Right lung (tissue), 5 donors: Measurements from ENCODE around the gene CLPTM1L. TPM values are rescaled to one million over a fixed set of nuclear protein-coding genes. Genes with fewer than 3 reads are reported as not detected.
"Not testable (repeated sequence)": the region's sequence is repeated elsewhere in the genome, so short reads cannot be mapped to it uniquely, and the experiment has no call there.

Source experiments
- DNase-seq, 2 donors: peaks; one replicate each; pipeline ENCODE4 v3.0.0-alpha.2; 2013
- polyA plus RNA-seq, 5 donors: library from polyadenylated mRNA; unstranded; fragments of 120-200 nt; gene quantifications; one replicate each; pipeline versions ENCODE4 v1.2.1 to v1.2.3, GENCODE V29; 2013; ENCODE audit warnings: inconsistent platforms in 1 of 5, low replicate concordance in 1 of 5; ENCODE audit not compliant: insufficient read length in 5 of 5, insufficient read depth in 1 of 5

Gene CLPTM1L
- polyA plus RNA-seq, 5 donors, result 81.2 to 109 (median 84.6) TPM

DNA sequence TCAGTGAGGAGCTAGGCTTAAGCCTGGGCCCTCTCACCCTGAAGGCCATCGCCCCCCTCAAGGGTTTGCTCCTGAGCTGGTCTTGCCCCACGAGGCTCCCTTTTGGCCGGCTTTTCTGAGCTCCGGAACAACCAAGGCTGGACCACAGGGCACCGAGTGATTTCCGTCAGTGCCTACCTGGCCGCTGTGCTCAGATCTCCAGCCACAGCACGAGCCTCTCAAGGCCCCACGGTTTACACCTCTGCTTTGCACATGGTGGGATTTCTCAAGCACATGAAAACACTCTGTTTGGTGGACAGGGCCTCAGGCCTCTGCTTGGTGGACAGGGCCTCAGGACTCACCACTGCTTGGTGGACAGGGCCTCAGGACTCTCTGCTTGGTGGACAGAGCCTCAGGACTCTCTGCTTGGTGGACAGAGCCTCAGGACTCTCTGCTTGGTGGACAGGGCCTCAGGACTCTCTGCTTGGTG lies 15.8 kb downstream of the CLPTM1L start:
- DNase-seq, result no peak

DNA sequence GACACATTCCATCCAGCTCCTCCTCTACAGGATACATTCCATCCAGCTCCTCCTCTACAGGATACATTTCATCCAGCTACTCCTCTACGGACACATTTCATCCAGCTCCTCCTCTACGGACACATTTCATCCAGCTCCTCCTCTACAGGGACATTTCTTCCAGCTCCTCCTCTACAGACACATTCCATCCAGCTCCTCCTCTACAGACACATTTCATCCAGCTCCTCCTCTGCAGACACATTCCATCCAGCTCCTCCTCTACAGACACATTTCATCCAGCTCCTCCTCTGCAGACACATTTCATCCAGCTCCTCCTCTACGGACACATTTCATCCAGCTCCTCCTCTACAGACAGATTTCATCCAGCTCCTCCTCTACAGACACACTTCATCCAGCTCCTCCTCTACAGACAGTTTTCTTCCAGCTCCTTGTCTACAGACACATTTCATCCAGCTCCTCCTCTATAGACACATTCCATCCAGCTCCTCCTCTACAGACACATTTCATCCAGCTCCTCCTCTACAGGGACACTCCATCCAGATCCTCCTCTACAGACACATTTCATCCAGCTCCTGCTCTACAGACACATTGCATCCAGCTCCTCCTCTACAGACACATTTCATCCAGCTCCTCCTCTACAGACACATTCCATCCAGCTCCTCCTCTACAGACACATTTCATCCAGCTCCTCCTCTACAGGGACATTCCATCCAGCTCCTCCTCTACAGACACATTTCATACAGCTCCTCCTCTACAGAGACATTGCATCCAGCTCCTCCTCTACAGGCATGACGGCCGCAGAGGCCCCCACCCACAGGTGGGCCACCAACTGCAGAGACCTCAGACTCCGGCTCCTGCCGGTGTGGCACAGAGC lies 16.4 kb downstream of the CLPTM1L start:
- DNase-seq, result not testable (repeated sequence)

DNA sequence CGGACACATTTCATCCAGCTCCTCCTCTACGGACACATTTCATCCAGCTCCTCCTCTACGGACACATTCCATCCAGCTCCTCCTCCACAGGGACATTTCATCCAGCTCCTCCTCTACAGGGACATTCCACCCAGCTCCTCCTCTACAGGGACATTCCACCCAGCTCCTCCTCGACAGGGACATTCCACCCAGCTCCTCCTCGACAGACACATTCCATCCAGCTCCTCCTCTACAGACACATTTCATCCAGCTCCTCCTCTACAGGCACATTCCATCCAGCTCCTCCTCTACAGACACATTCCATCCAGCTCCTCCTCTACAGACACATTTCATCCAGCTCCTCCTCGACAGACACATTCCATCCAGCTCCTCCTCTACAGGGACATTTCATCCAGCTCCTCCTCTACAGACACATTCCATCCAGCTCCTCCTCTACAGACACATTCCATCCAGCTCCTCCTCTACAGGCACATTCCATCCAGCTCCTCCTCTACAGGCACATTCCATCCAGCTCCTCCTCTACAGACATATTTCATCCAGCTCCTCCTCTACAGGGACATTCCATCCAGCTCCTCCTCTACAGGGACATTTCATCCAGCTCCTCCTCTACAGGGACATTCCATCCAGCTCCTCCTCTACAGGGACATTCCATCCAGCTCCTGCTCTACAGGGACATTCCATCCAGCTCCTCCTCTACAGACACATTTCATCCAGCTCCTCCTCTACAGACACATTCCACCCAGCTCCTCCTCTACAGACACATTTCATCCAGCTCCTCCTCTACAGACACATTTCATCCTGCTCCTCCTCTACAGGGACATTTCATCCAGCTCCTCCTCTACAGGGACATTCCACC lies 17.8 kb downstream of the CLPTM1L start:
- not testable (repeated sequence) for DNase-seq

- DNase-seq, result not testable (repeated sequence)
Measured at GRCh38 chr5:1326532-1326875, 18.4 kb downstream of the CLPTM1L start.

GRCh38 chr5:1325870-1326531 lies 18.9 kb downstream of the CLPTM1L start:
- no peak for DNase-seq

DNA sequence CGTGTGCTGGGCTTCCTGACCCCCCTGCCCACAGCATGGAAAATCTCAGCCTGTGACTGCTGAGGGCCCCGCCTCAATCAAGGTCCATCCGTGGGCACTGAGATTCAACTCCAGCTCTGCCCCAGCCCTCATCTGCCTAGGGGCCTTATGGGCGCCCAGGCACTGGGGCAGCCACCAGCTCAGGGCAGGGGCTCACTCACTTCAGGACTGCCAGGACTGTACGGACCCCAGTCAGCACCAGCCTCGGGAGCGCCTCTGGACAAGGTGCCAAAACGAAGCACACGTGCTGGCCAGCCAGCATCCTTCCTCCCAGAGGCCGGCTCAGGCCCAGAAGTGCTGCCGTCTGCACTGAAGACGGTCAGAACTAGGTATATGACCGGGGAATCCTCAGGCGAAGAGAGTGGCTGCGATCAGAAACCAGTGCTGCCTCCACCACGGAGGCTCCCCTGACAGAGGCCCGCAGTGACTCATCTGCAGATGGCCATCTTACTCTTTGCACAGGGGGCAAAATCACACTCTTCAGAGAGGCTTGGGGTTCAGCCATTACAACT lies 19.6 kb downstream of the CLPTM1L start:
- no peak for DNase-seq

DNA sequence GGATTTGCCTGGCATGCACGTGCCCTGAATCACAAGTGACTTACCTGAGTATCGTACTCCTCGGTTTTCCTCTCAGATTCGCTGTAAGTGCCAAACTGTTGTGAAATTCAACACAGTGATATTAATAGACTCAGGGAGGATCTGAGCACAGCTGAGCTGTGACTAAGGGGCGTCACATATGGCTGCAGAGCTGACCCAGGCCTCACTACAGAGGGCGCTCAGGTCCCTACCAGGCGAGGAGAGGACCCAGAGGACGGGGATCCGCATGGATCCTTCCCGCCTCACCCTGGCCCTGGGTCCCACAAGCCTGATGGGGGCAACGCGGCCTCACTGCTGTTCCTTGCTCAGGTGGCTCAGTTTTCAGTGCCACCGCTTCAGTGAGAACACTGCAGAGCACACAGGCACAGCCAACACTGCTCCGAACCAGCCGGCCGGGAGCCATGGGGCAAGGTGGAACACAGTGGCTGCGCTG lies 20.1 kb downstream of the CLPTM1L start:
- no peak for DNase-seq

DNA sequence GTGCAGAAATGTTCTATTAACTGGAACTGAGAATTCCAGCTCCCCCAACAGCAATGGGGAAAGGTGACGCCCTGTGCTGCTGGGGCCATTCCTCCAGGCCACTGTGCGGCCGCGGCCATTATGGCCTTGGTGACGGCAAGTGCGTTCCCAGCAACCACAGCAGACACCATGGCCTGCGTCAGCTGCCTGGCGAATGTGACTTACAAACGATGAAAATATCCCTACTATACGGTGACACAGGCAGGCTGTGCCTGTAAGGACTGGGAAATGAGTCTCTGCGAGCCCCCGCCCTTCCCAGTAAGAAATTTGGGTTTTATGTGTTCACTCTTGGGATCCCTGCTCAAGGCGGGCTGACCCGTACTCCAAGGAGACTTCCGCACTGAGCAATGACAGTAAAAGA lies 20.6 kb downstream of the CLPTM1L start:
- no peak for DNase-seq

DNA sequence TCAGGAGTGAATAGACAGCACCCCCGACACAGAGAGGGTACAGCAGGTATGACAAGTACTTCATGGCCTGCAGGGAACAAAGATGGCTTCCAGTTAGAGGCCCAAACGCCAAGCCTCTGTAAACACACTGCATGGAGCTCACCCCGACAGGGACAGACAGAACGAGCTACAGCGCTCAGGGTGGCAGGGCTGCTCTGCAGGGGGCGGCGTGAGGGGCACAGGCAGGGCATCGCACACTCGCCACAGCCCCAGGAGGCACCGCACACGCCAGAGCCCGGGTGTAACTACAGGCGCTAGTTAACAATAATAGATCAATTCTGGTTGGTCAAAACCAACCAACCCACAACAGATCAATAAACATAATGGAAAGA lies 21.1 kb downstream of the CLPTM1L start:
- no peak for DNase-seq

GRCh38 chr5:1322955-1323802 lies 21.7 kb downstream of the CLPTM1L start:
- no peak for DNase-seq

- no peak for DNase-seq
Measured at GRCh38 chr5:1322036-1322900, 22.6 kb downstream of the CLPTM1L start.

GRCh38 chr5:1321576-1321975 lies 23.3 kb downstream of the CLPTM1L start:
- no peak for DNase-seq

GRCh38 chr5:1320436-1321344 lies 24.2 kb downstream of the CLPTM1L start:
- DNase-seq, result no peak

DNA sequence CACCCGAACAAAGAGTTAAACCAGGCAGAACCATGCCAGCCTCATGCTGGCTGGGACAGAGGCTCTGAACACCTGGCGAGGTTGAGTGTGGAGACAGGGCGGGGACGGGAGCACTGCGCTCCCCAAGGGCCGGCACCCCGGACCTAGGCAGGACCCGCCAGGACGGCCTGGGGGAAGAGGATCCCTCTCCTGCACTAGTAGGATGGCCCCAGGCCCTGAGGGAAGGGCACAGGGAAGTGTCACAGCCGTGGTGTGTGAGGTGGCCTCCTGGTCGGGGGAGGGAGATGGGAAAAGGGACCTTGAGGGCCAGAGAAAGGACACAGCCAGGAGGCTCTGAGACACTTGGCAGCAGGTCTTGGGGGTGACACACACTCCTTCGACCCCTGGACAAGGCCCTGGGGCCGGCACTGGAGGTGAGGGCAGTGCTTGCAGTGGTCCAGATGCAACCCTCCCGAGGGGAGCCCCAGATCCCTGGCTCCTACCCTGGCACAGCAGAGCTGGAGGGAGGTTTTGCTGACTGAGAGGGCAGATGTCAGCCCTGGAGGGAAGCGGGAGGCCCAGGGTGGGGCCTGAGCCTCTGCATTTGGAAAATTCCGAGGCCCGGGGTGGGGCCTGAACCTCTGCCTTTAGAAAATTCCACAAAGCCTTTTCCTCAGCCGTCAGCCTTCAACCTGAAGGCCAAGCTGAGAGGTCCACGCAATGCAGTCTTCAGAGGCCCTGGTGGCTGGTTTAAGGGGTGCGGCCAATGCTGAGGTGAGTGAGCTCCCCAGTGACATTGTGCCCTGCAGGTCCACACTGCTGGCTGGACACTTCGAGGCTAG lies 25.3 kb downstream of the CLPTM1L start:
- no peak for DNase-seq

DNA sequence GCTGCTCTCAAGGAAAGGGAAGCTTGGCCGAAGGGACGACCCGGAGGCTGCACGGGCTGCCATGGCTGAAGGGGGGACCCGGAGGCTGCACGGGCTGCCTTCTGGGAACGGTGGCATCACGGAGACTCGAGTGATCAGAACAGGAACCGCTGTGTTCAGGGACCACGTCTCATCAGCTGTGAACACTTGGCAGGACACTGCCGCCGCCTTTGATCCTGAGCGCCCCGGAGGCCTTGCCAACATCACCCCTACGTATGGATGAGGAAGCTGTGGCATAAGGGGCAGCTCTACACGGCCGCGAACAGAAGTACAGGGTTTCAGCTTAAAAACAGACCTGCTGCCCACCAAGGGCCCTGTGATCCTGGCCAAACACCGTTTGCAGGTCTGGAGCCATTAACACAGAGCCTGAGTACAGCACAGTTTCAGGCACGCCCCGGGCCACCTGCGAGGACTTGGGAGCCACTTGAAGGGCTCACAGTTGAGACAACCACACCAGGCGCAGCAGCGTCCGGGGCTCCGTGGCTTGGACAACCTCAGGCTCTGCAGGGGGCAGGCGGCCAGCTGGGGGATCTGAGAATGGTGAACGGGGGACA lies 26.1 kb downstream of the CLPTM1L start:
- DNase-seq, result no peak

DNA sequence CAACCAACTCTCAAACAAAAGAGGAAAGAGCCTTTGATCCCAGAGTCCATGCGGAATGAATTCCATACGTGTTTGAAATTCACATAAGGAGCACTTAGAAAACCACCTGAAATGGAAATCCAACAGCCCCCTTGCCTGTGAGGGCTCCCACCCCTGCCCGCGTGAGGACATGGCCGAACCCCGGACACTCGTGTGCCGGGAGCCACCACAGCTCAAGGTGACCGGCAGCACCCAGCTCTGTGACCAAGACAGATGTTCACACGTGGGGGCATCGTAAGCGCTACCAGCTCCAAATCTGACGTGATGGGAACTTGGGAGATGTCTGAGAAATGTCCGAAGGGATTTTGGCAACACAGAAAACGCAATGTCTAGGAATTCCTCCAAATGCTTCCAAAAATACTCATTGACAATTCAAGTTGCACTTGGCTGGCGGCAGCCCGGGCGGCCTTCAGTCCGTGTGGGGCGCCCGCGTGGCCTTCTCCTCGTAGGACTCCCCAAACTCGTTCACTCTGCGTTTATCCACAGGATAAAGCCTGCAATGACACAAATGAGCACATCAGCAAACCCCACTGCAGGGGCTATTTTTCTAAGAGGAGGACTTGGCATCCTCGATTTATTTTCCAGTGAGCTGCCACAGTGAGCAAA lies 26.9 kb downstream of the CLPTM1L start:
- DNase-seq, result no peak
